ENCODE measurements around the gene TMEM156.

DNA sequence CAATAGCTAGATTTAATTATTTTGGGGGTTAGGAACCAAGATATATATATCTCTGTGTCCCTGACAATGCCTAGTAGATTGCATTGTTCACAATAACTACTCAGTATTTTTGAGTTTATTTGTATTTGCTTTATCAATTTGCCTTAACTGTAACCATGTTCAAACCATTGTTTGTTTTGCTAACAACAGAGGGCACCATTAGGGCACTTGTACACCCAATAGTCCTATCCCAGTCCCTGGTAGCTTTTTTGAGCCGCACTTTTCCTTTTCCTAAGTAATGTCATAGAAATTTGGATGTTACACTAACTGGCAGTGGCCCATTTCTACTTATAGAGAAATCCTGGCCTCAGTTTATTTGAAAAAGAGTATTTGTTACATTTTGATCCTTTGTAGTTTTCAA, 29.2 kb upstream of the TMEM156 start:
- TF ChIP-seq, protein P1, sequence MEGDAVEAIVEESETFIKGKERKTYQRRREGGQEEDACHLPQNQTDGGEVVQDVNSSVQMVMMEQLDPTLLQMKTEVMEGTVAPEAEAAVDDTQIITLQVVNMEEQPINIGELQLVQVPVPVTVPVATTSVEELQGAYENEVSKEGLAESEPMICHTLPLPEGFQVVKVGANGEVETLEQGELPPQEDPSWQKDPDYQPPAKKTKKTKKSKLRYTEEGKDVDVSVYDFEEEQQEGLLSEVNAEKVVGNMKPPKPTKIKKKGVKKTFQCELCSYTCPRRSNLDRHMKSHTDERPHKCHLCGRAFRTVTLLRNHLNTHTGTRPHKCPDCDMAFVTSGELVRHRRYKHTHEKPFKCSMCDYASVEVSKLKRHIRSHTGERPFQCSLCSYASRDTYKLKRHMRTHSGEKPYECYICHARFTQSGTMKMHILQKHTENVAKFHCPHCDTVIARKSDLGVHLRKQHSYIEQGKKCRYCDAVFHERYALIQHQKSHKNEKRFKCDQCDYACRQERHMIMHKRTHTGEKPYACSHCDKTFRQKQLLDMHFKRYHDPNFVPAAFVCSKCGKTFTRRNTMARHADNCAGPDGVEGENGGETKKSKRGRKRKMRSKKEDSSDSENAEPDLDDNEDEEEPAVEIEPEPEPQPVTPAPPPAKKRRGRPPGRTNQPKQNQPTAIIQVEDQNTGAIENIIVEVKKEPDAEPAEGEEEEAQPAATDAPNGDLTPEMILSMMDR (IDR thresholded peaks at IDR 0.05): no peak
- TF ChIP-seq POLR2A (IDR thresholded peaks at IDR 0.05): no peak
